SU-DHL-6 (cell line): Measurements from ENCODE around the gene CAPZA1.

ENCODE experiments used
- H2AFZ ChIP-seq: fragments of 200-600 bp; sonication (generic); 2 replicates; pipeline ENCODE4 v1.6.1; 2014; ENCODE audit warnings: low read depth, mild to moderate bottlenecking, moderate library complexity, mixed read lengths, antibody characterized with exemption, low read length; ENCODE audit not compliant: severe bottlenecking
- H3F3A ChIP-seq: fragments of 200-600 bp; shearing (Covaris generic); 2 replicates; pipeline ENCODE4 v1.6.0; 2016; ENCODE audit warnings: antibody characterized with exemption, mild to moderate bottlenecking; ENCODE audit not compliant: insufficient read depth
- H3K27ac ChIP-seq: fragments of 200-600 bp; sonication (generic); 2 replicates; pipeline ENCODE4 v1.5.1; 2016; ENCODE audit warnings: low read depth, mild to moderate bottlenecking, low read length, moderate library complexity, mixed read lengths
- H3K27me3 ChIP-seq: fragments of 200-600 bp; sonication (generic), shearing (Covaris generic); 2 replicates; pipeline ENCODE4 v1.6.0; 2014; ENCODE audit warnings: mild to moderate bottlenecking, low read length
- H3K36me3 ChIP-seq: fragments of 200-600 bp; sonication (generic); 2 replicates; pipeline ENCODE4 v1.6.1; 2014; ENCODE audit warnings: mild to moderate bottlenecking, low read length, mixed read lengths
- H3K4me2 ChIP-seq: fragments of 300-600, 200-600 bp; shearing (Covaris generic), sonication (generic); 2 replicates; pipeline ENCODE4 v1.6.0; 2014; ENCODE audit warnings: low read length, low read depth, mild to moderate bottlenecking; ENCODE audit not compliant: poor library complexity, severe bottlenecking
- H3K4me3 ChIP-seq: fragments of 200-600 bp; sonication (generic); 2 replicates; pipeline ENCODE4 v1.5.1; 2014; ENCODE audit warnings: antibody characterized with exemption, low read length, mild to moderate bottlenecking, mixed read lengths; ENCODE audit not compliant: insufficient read depth, poor library complexity, severe bottlenecking
- H3K79me2 ChIP-seq: fragments of 200-600 bp; sonication (generic); 2 replicates; pipeline ENCODE4 v1.6.1; 2014; ENCODE audit warnings: mild to moderate bottlenecking, low read length, moderate library complexity; ENCODE audit not compliant: insufficient read depth
- H3K9ac ChIP-seq: fragments of 200-600 bp; sonication (generic); 2 replicates; pipeline ENCODE4 v1.7.0; 2014; ENCODE audit warnings: mild to moderate bottlenecking, low read length
- H3K9me2 ChIP-seq: fragments of 200-600 bp; sonication (generic); replicated peaks from 2 replicates; pipeline ENCODE4 v1.6.1; 2014; ENCODE audit warnings: low read length; ENCODE audit not compliant: insufficient read depth
- H3K9me3 ChIP-seq: fragments of 200-600 bp; sonication (generic); 2 replicates; pipeline ENCODE4 v1.6.1; 2014; ENCODE audit warnings: low read length, mixed read lengths; ENCODE audit not compliant: insufficient read depth
- H4K20me1 ChIP-seq: fragments of 200-600 bp; sonication (generic); 2 replicates; pipeline ENCODE4 v1.6.1; 2014; ENCODE audit warnings: low read depth, mild to moderate bottlenecking, antibody characterized with exemption, low read length, moderate library complexity, mixed read lengths
- EZH2phosphoT487 ChIP-seq: fragments of 200-600 bp; sonication (generic), shearing (Covaris generic); conservative IDR thresholded peaks from 2 replicates; pipeline ENCODE4 v1.6.1; 2018; ENCODE audit warnings: mild to moderate bottlenecking, antibody characterized with exemption, low read length, moderate library complexity, mixed read lengths
- TF ChIP-seq, protein P1 (sequence below): fragments of 200-600 bp; sonication (generic); IDR thresholded peaks from one replicate; pipeline ENCODE4 v1.5.1; 2017; ENCODE audit warnings: antibody characterized with exemption, mild to moderate bottlenecking, low read length, moderate library complexity; ENCODE audit not compliant: insufficient read depth, poor library complexity, severe bottlenecking

CAPZA1 gene

DNA sequence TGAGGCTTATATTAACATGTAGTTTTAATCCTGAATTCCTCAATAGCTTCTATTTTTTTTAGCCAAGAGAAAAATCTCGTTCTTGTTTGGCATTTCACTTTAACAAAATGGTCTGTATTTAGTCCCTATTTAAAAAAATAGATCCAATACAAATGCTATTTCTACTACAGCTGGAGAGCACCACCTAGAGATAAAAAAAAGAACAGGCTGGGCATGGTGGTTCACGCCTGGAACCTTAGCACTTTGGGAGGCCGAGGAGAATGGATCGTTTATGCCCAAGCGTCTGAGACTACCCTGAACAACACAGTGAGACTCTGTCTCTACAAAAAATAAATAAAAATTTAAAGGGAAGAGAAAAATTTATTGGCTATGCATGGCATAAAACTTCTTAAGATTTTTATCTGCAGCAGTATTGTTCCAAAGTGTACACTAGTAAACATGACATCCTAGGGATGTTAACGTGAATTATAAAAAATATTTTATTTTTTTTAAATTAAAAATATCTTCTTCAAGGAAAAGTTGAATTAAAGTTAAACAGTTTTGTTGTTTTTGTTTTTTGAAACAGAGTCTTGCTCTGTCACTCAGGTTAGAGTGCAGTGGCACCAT lies 5.1 kb upstream of the CAPZA1 start:
- Histone ChIP-seq H3K27me3 (no peaks in the 10 kb centered on the region), H3K9me2 (no peaks in the 10 kb centered on the region), H3K4me2 (no peak overlapping the region), H3K36me3 (no peaks in the 10 kb centered on the region), H4K20me1 (no peaks in the 10 kb centered on the region), H3K9ac (no peak overlapping the region), H3F3A (peaks cover 28% of the 10 kb centered on the region), H3K27ac (no peak overlapping the region), H2AFZ (no peak overlapping the region), H3K9me3 (no peaks in the 10 kb centered on the region), H3K79me2 (peaks cover 4% of the 10 kb centered on the region; the same call in 1 of the 2 replicates), H3K4me3 (no peak overlapping the region)
- TF ChIP-seq, protein P1, sequence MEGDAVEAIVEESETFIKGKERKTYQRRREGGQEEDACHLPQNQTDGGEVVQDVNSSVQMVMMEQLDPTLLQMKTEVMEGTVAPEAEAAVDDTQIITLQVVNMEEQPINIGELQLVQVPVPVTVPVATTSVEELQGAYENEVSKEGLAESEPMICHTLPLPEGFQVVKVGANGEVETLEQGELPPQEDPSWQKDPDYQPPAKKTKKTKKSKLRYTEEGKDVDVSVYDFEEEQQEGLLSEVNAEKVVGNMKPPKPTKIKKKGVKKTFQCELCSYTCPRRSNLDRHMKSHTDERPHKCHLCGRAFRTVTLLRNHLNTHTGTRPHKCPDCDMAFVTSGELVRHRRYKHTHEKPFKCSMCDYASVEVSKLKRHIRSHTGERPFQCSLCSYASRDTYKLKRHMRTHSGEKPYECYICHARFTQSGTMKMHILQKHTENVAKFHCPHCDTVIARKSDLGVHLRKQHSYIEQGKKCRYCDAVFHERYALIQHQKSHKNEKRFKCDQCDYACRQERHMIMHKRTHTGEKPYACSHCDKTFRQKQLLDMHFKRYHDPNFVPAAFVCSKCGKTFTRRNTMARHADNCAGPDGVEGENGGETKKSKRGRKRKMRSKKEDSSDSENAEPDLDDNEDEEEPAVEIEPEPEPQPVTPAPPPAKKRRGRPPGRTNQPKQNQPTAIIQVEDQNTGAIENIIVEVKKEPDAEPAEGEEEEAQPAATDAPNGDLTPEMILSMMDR = peak; percentile 55
- TF ChIP-seq EZH2phosphoT487 = no peak

DNA sequence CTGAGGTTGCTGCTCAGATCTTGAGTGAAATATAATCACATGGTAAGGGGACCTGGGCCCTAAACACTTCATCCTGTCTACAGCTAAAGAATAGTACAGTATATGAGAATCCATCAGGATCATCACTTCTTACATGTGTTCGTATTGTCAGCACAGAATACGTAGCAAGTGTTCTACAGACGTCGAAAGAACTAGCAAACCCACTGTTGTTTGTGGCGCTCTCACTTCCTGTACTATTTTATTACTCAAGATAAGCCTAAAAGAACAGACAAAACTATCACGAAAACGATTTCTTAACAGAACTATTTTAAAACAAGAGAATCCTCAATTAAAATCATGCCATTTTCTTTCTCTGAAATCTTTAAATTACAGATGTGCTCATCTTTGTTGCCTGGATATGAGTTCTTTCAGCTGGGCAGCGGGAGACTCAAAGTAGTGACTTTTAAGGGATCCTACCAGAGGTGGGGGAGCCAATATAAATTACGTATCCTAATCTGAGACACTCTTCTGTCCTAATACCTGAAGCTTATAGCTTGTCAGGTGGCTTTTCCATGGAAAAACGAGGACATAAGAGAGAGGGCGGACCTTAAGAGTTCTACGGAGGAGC lies 1.4 kb upstream of the CAPZA1 start:
- Histone ChIP-seq H3K9me2 (no peaks in the 10 kb centered on the region), H3K4me3 (peak overlapping the region; percentile 92), H3K27me3 (no peaks in the 10 kb centered on the region), H3K4me2 (peak overlapping the region; percentile 99), H3K9ac (peak overlapping the region; percentile 96), H3F3A (peaks cover 57% of the 10 kb centered on the region), H3K27ac (peak overlapping the region; percentile 97), H4K20me1 (peaks cover 4% of the 10 kb centered on the region; the same call in 1 of the 2 replicates), H3K79me2 (peaks cover 40% of the 10 kb centered on the region), H3K36me3 (0 out of 2 replicates have a peak, but pooled peaks cover 2% of the 10 kb centered on the region), H3K9me3 (no peaks in the 10 kb centered on the region), H2AFZ (peak overlapping the region; percentile 89)
- no peak for TF ChIP-seq EZH2phosphoT487
- TF ChIP-seq, protein P1 = no peak

DNA sequence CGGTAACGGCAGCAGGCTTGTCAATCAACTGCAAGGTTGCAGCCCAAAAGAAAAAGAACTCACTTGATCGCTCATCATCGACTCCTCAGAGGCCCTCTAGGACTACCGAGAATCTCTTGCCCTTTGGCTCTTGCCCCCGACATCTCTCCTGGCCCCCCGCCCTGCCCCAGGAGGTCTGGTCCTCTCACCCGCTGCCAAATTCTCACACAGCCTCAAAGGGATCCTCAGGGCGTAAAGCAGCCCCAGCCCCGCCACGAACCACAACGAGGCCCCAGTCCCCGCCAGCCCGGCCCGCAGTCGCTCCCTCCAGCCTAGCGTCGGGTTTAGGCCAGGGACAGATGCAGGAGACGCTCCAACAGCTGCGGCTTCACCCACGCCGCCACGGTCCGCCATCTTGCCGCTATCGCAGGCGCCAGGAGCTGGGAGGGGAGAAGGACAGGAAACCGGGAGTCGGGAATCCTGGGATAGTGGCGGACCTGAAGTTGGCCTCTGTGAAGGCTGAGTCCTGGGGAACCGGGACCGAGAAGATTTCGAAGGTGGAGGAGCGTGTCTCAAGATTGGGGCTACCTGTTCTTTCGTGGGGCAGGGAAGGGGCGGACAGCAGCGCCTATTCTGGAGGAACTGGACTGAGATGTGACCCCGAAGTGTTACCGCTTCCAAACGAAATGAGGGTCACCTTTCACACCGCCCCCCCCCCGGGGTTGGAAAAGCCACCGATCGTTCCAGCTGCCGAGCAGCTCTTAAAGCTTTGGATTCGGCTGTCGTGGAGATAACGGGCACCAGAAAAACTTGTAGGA lies 713 bp upstream of the CAPZA1 start, which contains the start of gene ST7L:
TSS of gene ST7L (minus strand) at position 421 of the 797 bp plus-strand sequence. CDS start at position 393, 28 bp downstream.
- Histone ChIP-seq H3K36me3 (0 out of 2 replicates have a peak, but pooled peaks cover 2% of the 10 kb centered on the region), H3K4me2 (peak within 1 kb of the TSS; percentile 99), H4K20me1 (peaks cover 4% of the 10 kb centered on the region; the same call in 1 of the 2 replicates), H2AFZ (peak within 1 kb of the TSS; percentile 89), H3K9me2 (no peaks in the 10 kb centered on the region), H3K27me3 (no peaks in the 10 kb centered on the region), H3F3A (peaks cover 57% of the 10 kb centered on the region), H3K27ac (peak within 1 kb of the TSS; percentile 97), H3K4me3 (peak within 1 kb of the TSS; percentile 92), H3K9ac (peak within 1 kb of the TSS; percentile 96), H3K9me3 (no peaks in the 10 kb centered on the region), H3K79me2 (peaks cover 47% of the 10 kb centered on the region)
- TF ChIP-seq, protein P1 = no peak
- TF ChIP-seq EZH2phosphoT487 = no peak
